SK-N-SH (cell line): ENCODE data around the gene ASB4. TPM values are rescaled to one million over a fixed set of nuclear protein-coding genes. Genes with fewer than 3 reads are reported as not detected.

Experiments used
- CTCF ChIA-PET: fragments of 300-600, 350-600 bp; formaldehyde crosslinking; extraction: SDS; loops from one replicate; lab custom pipeline; 2021; lab: Yijun Ruan, JAX
- POLR2A ChIA-PET: fragments of 350-600 bp; sonication (Branson Sonifier 250); formaldehyde crosslinking; extraction: SDS; loops from one replicate; lab custom pipeline; 2020; ENCODE audit warnings: antibody characterized with exemption, inconsistent platforms; lab: Yijun Ruan, JAX
- DNase-seq: peaks from one replicate; pipeline ENCODE4 v3.0.0; 2012
- H2AFZ ChIP-seq: fragments of 200-600 bp; sonication (generic); 2 replicates; pipeline ENCODE4 v1.8.1; 2016; ENCODE audit warnings: antibody characterized with exemption, mild to moderate bottlenecking, low read depth
- H3F3A ChIP-seq: fragments of 200-600 bp; sonication (generic); replicated peaks from 2 replicates; pipeline ENCODE3; 2016; ENCODE audit warnings: antibody characterized with exemption, mild to moderate bottlenecking; ENCODE audit not compliant: insufficient read depth
- H3K27ac ChIP-seq, 2 experiments: fragments of 200-500 bp in 1 of 2; fragments of 200-600 bp in 1 of 2; sonication (Bioruptor generic) in 1 of 2; sonication (generic), shearing (Covaris generic) in 1 of 2; 2 replicates each; pipeline versions ENCODE4 v1.5.1 to v1.6.1; 2014 to 2016; ENCODE audit warnings: low read depth in 2 of 2, inconsistent platforms in 1 of 2, low read length in 1 of 2, mild to moderate bottlenecking in 1 of 2, mixed read lengths in 1 of 2
- H3K27me3 ChIP-seq: fragments of 200-600 bp; sonication (generic), shearing (Covaris generic); 2 replicates; pipeline ENCODE4 v1.6.1; 2016; ENCODE audit warnings: mixed run types; ENCODE audit not compliant: insufficient read depth
- H3K36me3 ChIP-seq, 2 experiments: fragments of 200-500 bp in 1 of 2; fragments of 200-600 bp in 1 of 2; sonication (Bioruptor generic) in 1 of 2; sonication (generic) in 1 of 2; replicated peaks in 1 of 2; 2 replicates each; pipeline versions ENCODE3 to v1.5.1; 2014 to 2016; ENCODE audit warnings: low read length in 1 of 2, mild to moderate bottlenecking in 1 of 2; ENCODE audit not compliant: insufficient read depth in 2 of 2, control insufficient read depth in 1 of 2
- H3K4me1 ChIP-seq, 2 experiments: fragments of 200-500 bp in 1 of 2; fragments of 200-600 bp in 1 of 2; sonication (Bioruptor generic) in 1 of 2; sonication (generic), shearing (Covaris generic) in 1 of 2; 2 replicates each; pipeline versions ENCODE4 v1.5.1 to v1.6.1; 2014 to 2016; ENCODE audit warnings: low read depth in 1 of 2, low read length in 1 of 2, mixed run types in 1 of 2; ENCODE audit not compliant: insufficient read depth in 2 of 2, control insufficient read depth in 1 of 2
- H3K4me2 ChIP-seq: fragments of 200-600 bp; sonication (generic), shearing (Covaris generic); 2 replicates; pipeline ENCODE4 v1.6.1; 2017; ENCODE audit warnings: mixed run types
- H3K4me3 ChIP-seq, 2 experiments: fragments of 200-500 bp in 1 of 2; fragments of 200-600 bp in 1 of 2; sonication (Bioruptor generic) in 1 of 2; sonication (generic), shearing (Covaris generic) in 1 of 2; 2 replicates each; pipeline versions ENCODE4 v1.5.1 to v1.8.1; 2014 to 2016; ENCODE audit warnings: low read depth in 2 of 2, inconsistent platforms in 1 of 2, low read length in 1 of 2, mild to moderate bottlenecking in 1 of 2, mixed read lengths in 1 of 2, moderate library complexity in 1 of 2
- H3K79me2 ChIP-seq: fragments of 200-600 bp; sonication (generic); 2 replicates; pipeline ENCODE4 v1.8.1; 2017; ENCODE audit warnings: mild to moderate bottlenecking; ENCODE audit not compliant: insufficient read depth
- H3K9ac ChIP-seq: fragments of 200-600 bp; sonication (generic); 2 replicates; pipeline ENCODE4 v1.6.1; 2017; ENCODE audit warnings: mixed run types
- H3K9me2 ChIP-seq: fragments of 200-600 bp; sonication (generic); 2 replicates; pipeline ENCODE4 v1.6.1; 2017; ENCODE audit warnings: mixed run types
- H3K9me3 ChIP-seq: fragments of 200-600 bp; sonication (generic); 2 replicates; pipeline ENCODE4 v1.6.1; 2017; ENCODE audit warnings: mixed run types, mild to moderate bottlenecking, moderate library complexity
- H4K20me1 ChIP-seq: fragments of 200-600 bp; sonication (generic); 2 replicates; pipeline ENCODE4 v1.6.1; 2017; ENCODE audit warnings: mild to moderate bottlenecking, mixed run types; ENCODE audit not compliant: insufficient read depth
- CHD2 ChIP-seq: fragments of 150-350 bp; IDR thresholded peaks from 2 replicates; pipeline ENCODE4 v1.6.1; 2018; ENCODE audit warnings: low read length; ENCODE audit not compliant: partially characterized antibody
- CTCF ChIP-seq: fragments of 200-600 bp; sonication (generic); IDR thresholded peaks from 2 replicates; pipeline ENCODE4 v1.6.1; 2017; ENCODE audit warnings: antibody characterized with exemption, mild to moderate bottlenecking, moderate library complexity
- EP300 ChIP-seq, 2 experiments: IDR thresholded peaks; 2 replicates each; pipeline versions ENCODE4 v1.4.0 to v1.6.1; 2012; ENCODE audit warnings: borderline replicate concordance in 1 of 2, low read depth in 1 of 2, low read length in 1 of 2
- FOSL2 ChIP-seq: IDR thresholded peaks from 2 replicates; pipeline ENCODE4 v1.4.0; 2012; ENCODE audit warnings: low read depth, mild to moderate bottlenecking, moderate library complexity, borderline replicate concordance
- IRF3 ChIP-seq: fragments of 150-350 bp; IDR thresholded peaks from 2 replicates; pipeline ENCODE4 v1.6.1; 2016; ENCODE audit warnings: mild to moderate bottlenecking, low read depth, low read length
- NFIC ChIP-seq: IDR thresholded peaks from 2 replicates; pipeline ENCODE4 v1.4.0; 2012; ENCODE audit warnings: borderline replicate concordance
- NRF1 ChIP-seq: IDR thresholded peaks from 2 replicates; pipeline ENCODE4 v1.6.1; 2012; ENCODE audit warnings: low read depth, mild to moderate bottlenecking, low read length
- RAD21 ChIP-seq: IDR thresholded peaks from 2 replicates; pipeline ENCODE4 v1.6.1; 2012; ENCODE audit warnings: mild to moderate bottlenecking, low read length
- REST ChIP-seq: IDR thresholded peaks from 2 replicates; pipeline ENCODE4 v1.6.1; 2012; ENCODE audit warnings: mild to moderate bottlenecking, low read depth, low read length, moderate library complexity
- RFX5 ChIP-seq: IDR thresholded peaks from 2 replicates; pipeline ENCODE4 v1.6.1; 2012; ENCODE audit warnings: mild to moderate bottlenecking, improper control_type of control experiment, low read length
- RXRA ChIP-seq: IDR thresholded peaks from 2 replicates; pipeline ENCODE4 v1.4.0; 2012; ENCODE audit warnings: low read depth, mild to moderate bottlenecking, borderline replicate concordance
- SMC3 ChIP-seq: IDR thresholded peaks from 2 replicates; pipeline ENCODE4 v1.6.1; 2012; ENCODE audit warnings: low read depth, low read length, improper control_type of control experiment
- USF2 ChIP-seq: fragments of 150-350 bp; IDR thresholded peaks from 2 replicates; pipeline ENCODE4 v1.6.1; 2017; ENCODE audit warnings: antibody characterized with exemption, low read length, low read depth, borderline replicate concordance
- WGBS: methylation state at CpG from one replicate; pipeline ENCODE4 v1.1.6; 2017; ENCODE audit warnings: low lambda C conversion rate; 5-methylcytosine and 5-hydroxymethylcytosine counted together
- polyA plus RNA-seq, 3 experiments: library from polyadenylated mRNA; depleted of rRNA; stranded (reverse); fragments of >200 nt; gene quantifications; 2 replicates each; pipeline ENCODE4 v1.2.3, GENCODE V29; 2012

ASB4 gene
- polyA plus RNA-seq, 1 of the 3 experiments (the other 2 are of a cell fraction), result not detected

GRCh38 chr7:95526128-95526738 is 40.5 kb downstream of the ASB4 start:
- POLR2A ChIA-PET, result no interaction called here
- H4K20me1 ChIP-seq, result no peaks in the 10 kb centered on the region
- H3K36me3 ChIP-seq, result no peaks in the 10 kb centered on the region

GRCh38 chr7:95527033-95527775 is 41.5 kb downstream of the ASB4 start:
- TF ChIP-seq EP300 (IDR thresholded peaks at IDR 0.05; ENCODE audit: borderline replicate concordance in 1 of 2, low read depth in 1 of 2, low read length in 1 of 2) (no peak), CTCF (peak; percentile 99), FOSL2 (no peak), CHD2 (peak; percentile 36), NRF1 (0 out of 2 replicates have a peak, but pooled peaks have one; percentile 14), NFIC (no peak), RAD21 (peak; percentile 94), REST (no peak), IRF3 (no peak), SMC3 (peak; percentile 98)
- TF ChIP-seq, all 33 proteins: peak for 5
- no peak overlapping the region; a peak in 1 of 4 replicates for H3K4me3 ChIP-seq
- no peaks in the 10 kb centered on the region for H3K36me3 ChIP-seq
- H3K27me3 ChIP-seq, result peaks cover 67% of the 10 kb centered on the region
- H3K4me1 ChIP-seq, result peaks cover 0 to 3% of the 10 kb centered on the region in 2 experiments; a peak in 1 of 4 replicates
- ChIA-PET POLR2A (no interaction called here), CTCF (interaction anchor here (0.6 to 26.6 kb wide), 30 partner anchors 9 to 1232 kb away, joined by 3 to 530 read pairs (median 4); no protein-coding TSS in a partner anchor)
- DNase-seq, result peak; percentile 77
- H3K9me2 ChIP-seq, result no peaks in the 10 kb centered on the region
- no peak overlapping the region for H3K4me2 ChIP-seq
- H3F3A ChIP-seq, result no peaks in the 10 kb centered on the region
- H4K20me1 ChIP-seq, result no peaks in the 10 kb centered on the region
- 6% methylated on average over 5 of the region's 5 CpGs for WGBS
- H3K27ac ChIP-seq, result no peak overlapping the region
- H3K9ac ChIP-seq, result no peak overlapping the region
- H2AFZ ChIP-seq, result no peak overlapping the region
- H3K79me2 ChIP-seq, result no peaks in the 10 kb centered on the region
- no peaks in the 10 kb centered on the region for H3K9me3 ChIP-seq

More at GRCh38 chr7:95526128-95526738, 40.5 kb downstream of the ASB4 start:
- Histone ChIP-seq H3K4me2 (no peak overlapping the region), H3K4me1 (peaks cover 0 to 3% of the 10 kb centered on the region in 2 experiments; a peak in 1 of 4 replicates), H3K27ac (no peak overlapping the region), H3K9ac (no peak overlapping the region)
- TF ChIP-seq SMC3, result no peak
- TF ChIP-seq RFX5, result no peak
- TF ChIP-seq USF2, result no peak
- no peak for TF ChIP-seq FOSL2
- TF ChIP-seq RXRA, result no peak
- TF ChIP-seq, all 33 proteins: peak for 0
- H3K79me2 ChIP-seq, result no peaks in the 10 kb centered on the region
- no peaks in the 10 kb centered on the region for H3F3A ChIP-seq
- no peak overlapping the region for H2AFZ ChIP-seq
- 11% methylated on average over 7 of the region's 7 CpGs for WGBS
- H3K27me3 ChIP-seq, result peaks cover 59% of the 10 kb centered on the region
- no peak for DNase-seq
- no peak overlapping the region for H3K4me3 ChIP-seq
- CTCF ChIA-PET, result interaction anchor here (0.6 to 26.6 kb wide), 18 partner anchors 10 to 437 kb away, joined by 3 to 530 read pairs (median 4); no protein-coding TSS in a partner anchor
- no peaks in the 10 kb centered on the region for H3K9me2 ChIP-seq
- H3K9me3 ChIP-seq, result no peaks in the 10 kb centered on the region
